GM21526 (cell line): ENCODE results near the gene RITA1.
A peak's percentile ranks its signal among the peaks of the same experiment; 100 is the strongest.
"Not testable (repeated sequence)": the region's sequence is repeated elsewhere in the genome, so short reads cannot be mapped to it uniquely, and the experiment has no call there.

Experiments
- ATAC-seq: cut with Tn5 transposase; IDR thresholded peaks from one replicate; pipeline ENCODE4 v1.9.1; 2021; ENCODE audit warnings: moderate library complexity; ENCODE audit not compliant: unreplicated experiment, low FRiP score

The RITA1 gene

DNA sequence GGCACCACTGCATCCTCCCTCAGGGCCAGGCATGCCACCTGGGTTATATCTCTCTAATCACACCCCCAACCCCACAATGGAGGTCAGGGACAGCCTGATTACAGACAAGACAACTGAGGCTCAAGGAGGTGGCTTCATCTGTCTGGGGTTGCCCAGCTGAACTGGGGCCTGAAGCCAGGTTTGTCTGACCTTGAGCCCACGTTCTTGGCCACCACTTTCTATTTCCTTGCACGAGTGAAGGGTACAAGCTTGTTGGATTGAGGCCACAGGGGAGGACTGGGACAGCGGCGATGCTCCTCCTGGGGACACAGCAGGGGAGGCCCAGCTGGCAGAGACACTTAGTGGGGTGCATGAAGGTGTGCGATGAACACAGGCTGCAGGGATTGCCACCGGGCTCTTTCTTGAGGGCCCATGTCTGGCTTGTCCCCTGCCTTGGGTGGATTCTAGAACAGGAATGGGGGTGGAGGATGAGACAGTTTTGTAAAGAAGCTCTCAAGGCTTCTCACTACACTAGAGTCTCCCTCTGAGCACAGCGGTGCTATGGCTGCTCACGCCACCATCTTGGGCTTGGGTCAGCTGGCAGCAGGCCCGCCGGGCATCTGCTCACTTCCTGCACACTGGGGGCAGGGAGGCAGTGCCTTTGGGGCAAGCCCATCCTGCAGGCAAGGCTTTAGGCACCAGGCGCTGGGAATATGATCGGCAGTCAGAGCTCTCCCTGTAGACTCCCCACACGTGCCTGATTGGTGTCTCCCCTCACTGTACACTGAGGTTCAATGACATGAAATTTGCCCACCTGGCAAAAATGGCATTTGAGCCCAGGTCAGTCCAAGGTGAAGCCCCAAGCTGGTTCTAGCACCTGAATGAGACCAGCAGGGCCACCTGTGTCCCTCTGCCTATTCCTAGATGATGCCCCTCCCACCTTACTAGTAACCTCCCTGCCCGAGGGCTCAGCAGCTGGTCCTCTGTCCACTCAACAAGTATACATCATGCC is 16.0 kb downstream of the RITA1 start:
- no peak for ATAC-seq

DNA sequence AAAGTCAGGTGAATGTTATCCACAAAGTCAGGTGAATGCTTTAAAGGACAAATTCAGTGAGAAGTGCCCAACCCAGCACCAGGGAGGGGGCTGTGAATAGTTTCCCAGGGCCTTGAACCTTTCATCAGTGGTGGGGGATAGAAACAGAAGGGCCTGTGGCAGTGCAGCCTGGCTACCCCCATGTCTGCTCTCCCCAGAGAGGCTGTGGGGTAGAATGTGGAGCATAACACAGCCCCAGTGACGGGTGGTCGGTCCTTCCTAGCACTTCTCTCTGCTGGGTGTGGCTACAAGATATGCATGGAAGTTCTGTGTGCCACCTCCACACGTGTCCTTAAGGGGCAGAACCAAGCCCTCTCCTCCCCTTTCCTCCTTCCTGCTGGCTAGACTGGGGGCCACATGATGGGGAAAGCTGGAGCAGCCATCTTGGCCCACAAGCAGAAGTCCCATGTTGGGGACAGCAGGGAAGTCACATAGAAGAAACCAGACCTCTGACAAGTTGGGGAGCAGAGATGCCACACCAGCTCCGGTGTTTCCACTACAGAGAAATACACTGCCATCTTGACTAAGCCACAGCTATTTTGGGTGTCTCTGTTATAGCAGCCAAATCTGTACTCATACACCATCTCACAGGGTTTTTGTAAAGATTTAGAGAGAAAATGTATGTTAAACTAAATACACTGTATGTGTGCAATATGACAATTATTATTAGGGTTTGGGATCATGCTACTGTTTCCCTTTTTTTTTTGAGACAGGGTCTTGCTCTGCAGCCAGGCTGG is 17.0 kb downstream of the RITA1 start:
- no peak for ATAC-seq

DNA sequence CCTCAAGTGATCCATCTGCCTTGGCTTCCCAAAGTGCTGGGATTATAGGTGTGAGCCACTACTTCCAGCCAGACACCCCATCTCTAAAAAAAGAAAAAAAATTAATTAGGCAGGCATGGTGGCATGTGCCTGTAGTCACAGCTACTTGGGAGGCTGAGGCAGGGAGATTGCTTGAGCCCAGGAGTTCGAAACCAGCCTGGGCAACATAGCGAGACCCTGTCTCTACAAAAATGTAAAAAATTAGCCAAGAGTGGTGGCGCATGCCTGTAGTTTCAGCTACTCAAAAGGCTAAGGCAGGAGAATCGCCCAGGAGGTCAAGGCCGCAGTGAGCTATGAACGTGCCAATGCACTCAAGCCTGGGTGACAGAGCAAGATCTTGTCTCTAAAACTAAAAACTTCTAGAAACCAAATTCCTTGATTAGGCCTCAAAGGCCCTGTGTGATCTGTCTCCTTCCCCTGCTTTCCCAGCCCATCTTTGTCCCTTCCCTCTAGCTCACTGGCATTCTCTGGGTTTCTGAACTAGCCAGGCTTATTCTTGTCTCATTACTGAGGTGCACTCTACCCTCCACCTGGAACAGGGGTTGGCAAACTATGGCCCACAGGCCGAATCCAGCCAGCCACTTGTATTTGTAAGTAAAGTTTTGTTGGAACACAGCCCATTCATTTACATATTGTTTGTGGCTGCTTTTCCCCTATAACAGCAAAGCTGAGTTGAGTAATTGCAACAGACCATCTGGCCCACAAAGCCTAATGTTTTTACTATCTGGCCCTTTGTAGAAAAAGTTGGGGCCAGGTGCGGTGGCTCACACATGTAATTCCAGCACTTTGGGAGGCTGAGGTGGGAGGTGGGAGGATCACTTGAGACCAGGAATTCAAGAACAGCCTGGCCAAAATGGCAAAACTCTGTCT is 18.6 kb downstream of the RITA1 start:
- no peak for ATAC-seq

DNA sequence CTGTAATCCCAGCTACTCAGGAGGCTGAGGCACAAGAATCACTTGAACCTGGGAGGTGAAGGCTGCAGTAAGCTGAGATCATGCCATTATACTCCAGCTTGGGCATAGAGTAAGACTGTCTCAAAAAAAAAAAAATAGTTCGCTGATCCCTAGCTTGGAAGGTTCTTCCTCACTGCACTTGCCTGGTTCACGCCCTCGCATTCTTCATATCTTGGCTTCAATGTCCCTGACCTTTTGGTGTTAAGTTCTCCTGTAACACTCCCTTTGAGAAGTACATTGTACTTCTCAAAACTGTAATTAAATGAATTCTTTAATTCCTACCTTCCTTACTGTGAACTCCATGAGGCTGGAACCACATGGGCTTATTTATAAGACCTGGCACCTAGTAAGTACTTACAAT is 19.3 kb downstream of the RITA1 start:
- no peak for ATAC-seq

DNA sequence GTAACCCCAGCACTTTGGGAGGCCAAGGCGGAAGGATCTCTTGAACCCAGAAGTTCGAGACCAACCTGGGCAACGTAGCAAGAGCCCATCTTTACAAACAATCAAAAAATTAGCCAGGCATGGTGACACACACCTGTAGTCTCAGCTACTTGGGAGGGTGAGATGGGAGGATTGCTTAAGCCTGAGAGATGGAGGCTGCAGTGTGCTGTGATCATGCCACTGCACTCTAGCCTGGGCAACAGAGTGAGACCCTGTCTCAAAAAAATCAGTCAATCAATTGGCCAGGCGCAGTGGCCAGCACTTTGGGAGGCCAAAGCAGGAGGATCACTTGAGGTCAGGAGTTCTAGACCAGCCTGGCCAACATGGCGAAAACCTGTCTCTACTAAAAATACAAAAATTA is 21.3 kb downstream of the RITA1 start:
- not testable (repeated sequence) for ATAC-seq

DNA sequence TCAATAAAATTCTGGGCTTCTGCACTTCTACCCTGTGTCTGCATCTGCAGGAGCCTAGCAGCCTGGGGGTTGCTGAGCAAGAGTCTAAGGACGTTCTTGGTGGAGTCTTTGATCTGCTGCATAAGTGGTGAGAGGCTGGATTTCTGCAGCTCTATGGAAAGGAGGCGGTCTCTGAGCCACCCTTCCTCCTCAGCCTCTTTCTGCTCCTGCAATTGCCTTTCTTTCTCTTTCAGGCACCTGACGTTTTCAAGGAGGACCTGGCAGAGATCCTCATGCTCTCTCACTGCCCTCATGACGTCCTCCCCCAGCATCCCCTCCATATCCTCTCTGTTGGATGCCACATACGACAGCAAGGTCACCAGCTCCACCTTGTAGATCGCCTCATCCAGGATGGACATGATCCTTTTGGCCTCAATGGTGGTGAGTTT is 22.1 kb downstream of the RITA1 start:
- no peak for ATAC-seq

DNA sequence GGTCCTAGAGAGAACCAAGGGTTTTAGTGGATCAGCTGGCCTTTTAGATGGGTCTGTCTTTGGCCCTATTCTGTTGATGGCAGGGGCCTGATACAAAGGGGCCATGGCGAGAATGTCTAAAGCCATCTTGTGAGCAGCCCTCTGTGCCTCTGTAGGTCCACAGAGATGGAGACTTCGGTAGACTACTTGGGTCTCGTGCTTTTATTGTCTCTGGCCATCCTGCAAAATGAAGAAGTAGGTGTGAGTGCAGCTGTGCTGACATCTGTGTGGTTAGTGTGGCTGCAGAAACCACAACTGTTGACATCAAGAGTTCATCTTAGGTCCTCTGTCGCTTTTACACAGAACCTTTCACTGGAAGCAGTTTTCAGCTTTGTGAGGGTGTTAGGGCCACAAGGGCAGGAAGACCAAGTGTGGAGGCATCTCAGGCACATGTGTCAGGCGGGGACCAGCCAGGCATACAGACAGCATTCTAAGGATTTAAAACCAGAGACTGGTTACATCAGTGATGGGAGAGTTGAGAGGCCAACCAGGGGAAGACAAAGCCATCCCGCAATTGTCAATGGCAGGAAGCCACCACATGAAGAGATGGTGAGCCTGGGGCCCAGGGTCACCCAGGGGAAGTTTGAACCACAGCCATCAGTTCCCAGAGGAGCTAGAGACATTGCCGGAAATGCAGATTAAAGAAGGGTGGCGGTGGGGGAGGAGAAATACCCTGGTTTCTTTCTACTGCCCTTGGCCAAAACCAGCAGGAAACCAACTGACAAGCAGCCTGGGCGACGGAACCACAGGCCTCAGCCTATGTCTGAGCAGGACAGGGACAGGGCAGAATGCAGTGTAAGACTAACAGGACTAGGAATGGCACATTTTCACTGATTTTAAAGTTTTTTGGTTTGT is 22.8 kb downstream of the RITA1 start:
- ATAC-seq = peak; percentile 83

DNA sequence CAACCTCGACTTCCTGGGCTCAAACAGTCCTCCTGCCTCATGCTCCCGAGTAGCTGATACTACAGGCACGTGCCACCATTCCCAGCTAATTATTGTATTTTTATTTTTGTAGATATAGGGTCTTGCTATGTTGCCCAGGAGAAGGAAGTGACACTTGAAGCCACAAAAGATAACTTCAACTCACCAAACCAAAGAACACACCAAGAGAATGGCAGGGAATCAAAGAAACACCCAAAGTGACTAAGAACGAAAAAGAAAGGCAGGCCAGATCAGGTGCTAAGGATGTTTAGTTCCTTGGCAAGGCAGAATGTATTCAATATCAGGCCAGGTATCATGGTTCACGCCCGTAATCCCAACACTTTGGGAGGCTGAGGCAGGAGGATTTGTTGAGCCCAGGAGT is 25.6 kb downstream of the RITA1 start:
- no peak for ATAC-seq

DNA sequence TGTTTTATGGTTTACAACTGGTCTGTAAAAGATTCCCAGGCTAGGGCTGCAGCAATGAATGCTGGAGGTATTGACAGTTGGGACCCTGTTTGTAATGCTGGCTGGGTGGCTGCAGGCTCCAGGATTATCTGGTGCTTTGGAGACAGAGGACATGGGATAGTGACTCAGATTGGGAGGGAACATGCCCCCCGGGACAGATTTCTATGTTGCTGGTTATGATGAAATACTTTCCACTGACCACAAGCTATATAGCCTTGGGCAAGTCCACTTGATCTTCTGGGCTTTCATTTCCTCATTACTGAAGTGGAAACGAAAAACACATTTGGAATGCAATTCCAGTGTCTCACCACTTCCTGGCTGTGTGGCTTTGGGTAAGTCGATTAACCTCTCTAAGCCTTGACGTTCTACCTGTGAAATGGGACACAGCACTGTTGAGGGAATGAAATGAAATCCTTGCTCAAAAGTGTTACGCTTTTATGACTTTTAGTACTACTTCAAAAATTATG is 29.4 kb downstream of the RITA1 start:
- no peak for ATAC-seq

DNA sequence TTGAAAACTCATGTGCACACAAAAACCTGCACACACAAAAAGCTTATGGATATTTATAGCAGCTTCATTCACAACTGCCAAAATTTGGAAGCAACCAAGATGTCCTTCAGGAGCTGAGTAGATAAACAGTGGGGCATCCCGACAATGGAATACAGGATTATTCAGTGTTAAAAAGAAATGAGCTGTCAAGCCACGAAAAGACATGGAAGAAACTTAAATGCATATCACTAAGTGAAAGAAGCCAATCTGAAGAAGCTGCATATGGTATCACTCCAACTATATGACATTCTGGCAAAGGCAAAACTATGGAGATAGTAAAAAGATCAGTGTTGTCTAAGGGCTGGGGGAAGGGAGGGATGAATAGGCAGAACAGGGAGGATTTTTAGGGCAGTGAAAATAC is 30.5 kb downstream of the RITA1 start:
- ATAC-seq = no peak

DNA sequence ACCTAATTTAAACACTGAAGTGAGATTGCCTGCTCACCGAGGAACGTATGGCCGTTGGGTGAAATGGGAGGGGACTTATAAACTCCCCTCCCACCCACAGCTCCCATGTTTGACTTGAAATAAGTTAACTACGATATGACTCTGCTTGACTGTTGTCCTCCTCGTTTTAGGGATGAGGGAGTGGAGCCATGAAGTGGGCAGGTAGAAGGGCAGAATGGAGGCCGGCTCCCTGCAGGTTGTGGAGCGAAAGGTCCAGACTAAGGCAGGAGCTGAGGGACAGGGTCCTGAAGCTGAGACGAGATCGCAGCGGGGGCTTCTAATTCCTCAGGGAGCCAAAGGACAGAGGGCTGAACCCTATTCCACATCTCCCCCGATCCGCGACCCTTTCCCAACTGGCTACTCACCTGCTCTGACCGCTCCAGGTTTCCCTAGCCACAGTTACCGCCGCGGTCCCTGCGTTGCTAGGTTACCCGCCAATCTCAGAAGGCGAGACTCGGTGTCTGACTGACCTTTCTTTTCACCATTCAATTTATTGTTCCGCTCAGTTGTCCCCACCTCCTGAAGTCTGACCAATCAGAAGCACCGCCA is 35.2 kb downstream of the RITA1 start:
- no peak for ATAC-seq

DNA sequence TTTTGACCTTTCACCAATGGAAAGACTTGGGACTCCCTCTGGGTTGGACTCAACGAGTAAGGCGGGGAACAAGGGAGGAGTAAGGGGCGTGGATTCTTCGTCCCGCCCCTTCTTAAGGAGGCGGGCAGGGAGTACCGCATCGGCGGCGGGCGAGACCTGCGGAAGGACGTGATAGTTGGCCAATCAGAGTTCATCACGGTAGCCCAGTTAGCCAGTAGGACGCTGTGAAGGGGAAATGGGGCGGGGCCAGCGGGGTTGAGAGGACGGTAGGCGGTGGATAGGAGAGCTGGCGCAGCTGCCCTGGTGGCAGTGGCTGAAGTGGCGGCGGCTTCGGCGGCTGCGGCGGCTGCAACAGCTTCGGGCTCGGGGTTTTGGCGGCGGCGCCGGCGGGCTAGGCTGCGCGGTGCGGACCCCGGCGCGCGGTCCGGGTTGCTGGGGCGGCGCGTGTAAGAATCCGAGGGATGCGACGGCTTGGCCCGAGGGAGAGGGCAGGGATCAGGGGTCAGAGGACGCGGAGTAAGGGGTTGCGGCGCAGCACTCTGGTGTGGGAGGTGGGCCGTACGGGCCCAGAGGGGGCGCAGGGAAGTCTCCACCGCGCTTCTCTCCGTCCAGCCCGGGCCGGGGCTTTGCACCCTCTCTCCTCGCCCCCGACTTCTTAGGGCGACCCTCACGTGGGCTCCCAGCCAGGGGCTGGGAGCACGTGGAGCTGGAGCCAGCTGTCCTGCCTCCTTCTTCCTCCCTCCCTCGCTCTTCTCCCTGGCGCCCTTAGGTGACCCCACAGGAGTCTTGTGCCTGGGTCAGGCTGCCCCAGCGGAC is 35.9 kb downstream of the RITA1 start, which contains the start of gene TPCN1:
Gene TPCN1 (plus strand): TSS at position 284 of the 816 bp plus-strand sequence. CDS start 5,389 bp downstream, outside the sequence.
- peak; percentile 92 for ATAC-seq

DNA sequence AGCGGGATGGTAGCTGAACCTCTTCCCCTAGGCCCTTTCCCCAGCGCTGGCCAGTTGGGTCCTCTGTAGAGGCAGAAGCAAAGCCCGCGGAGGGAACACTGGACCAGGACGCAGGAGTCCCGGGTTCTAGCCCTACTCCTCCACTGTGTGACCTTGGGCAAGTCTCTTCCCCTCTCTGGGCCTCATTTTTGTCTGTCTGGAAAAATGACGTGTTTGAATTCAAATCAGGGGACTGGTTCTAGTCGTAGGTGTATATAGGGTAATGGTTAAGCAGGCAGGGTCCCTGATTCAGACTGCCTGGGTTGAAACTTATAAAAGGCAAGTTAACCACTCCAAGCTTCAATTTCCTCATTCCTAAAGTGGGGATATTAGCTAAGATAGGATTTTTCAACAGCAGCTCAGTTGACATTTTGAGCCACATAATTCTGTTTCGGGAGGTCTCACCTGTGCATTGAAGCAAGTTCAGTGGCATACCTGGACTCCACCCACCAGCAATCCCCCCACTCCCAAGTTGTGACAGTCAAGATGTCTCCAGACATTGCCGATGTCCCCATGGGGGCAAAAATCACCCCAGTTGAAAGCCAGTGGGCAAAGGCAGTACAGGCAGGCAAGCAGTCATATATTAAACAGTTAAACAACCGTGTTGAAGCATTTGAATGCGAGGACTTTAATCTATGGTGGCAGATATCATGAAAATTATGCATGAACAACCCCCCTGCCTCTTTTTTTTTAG is 36.6 kb downstream of the RITA1 start:
- no peak for ATAC-seq

DNA sequence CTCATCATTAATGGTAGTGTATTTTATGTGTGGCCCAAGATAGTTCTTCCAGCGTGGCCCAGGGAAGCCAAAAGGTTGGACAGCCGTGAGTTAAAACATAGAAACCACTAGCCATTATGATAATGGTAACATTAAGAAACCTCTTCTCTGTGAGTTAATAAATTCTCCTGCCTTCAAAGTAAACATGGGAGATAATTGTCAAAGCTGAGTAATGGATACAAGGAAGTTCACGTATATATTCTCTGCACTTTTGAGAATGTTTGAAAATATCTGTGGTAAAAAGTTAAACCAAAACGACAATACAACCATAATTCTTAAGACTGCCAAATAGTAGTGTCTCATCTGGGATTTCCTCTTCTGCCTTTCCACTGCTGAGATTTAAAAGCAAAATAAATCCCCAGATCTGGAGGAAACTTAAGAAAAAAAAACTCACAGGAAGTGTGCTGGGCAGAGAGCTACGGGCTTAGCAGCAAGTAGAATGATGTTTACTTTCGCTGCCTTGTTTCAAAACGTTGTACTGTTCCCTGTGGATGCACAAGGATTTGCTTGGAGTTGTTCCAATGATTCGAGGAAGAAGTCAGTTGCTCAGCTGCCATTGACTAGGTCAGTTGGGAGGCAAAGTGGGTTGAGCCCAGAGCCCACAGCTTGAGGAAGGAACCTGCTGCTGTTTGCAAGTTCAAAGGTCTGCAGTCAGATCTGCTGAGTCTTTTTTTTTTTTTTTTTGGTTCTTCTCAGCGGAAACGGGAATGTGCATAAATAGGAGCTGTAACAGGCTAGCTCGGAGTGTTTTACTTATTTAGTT is 37.4 kb downstream of the RITA1 start:
- no peak for ATAC-seq

DNA sequence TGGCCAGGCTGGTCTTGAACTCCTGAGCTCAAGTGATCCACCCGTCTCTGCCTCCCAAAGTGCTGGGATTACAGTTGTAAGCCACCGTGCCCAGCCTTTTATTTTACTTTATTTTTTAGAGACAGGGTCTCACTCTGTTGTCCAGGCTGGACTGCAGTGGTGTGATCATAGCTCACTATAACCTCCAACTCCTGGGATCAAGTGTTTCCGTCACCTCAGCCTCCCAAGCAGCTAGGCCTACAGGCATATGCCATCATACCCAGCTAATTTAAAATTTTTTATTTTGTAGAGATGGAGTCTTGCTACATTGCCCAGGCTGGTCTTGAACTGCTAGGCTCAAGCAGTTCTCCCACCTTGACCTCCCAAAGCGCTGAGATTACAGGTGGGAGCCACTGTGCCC is 39.4 kb downstream of the RITA1 start:
- no peak for ATAC-seq
